Measurements from ENCODE around the gene MEF2C. TPM values are rescaled to one million over a fixed set of nuclear protein-coding genes. Genes with fewer than 3 reads are reported as not detected.

MEF2C gene
- polyA plus RNA-seq, 4 donors, result 0.89 to 11.5 (median 5.9) TPM

GRCh38 chr5:88671505-88672499, 211.2 kb downstream of the MEF2C start:
- Histone ChIP-seq H3K27ac (ENCODE audit: low read depth in 1 of 3, low read length in 2 of 3) (no peak overlapping the region), H3K36me3 (ENCODE audit: control insufficient read depth in 3 of 3, insufficient read depth in 2 of 3, low read depth in 1 of 3, low read length in 3 of 3) (no peaks in the 10 kb centered on the region), H3K4me1 (ENCODE audit: control insufficient read depth in 3 of 3, insufficient read depth in 2 of 3, low read depth in 1 of 3, low read length in 2 of 3) (peaks cover 2 to 18% (median 7%) of the 10 kb centered on the region in 3 donors), H3K9me3 (ENCODE audit: control insufficient read depth in 2 of 2, insufficient read depth in 1 of 2, low read depth in 1 of 2, low read length in 1 of 2) (peaks cover 0 to 5% of the 10 kb centered on the region in 2 donors), H3K4me3 (ENCODE audit: low read depth in 1 of 3, low read length in 3 of 3) (peak overlapping the region in 1 of 3 donors; percentile 2), H3K27me3 (ENCODE audit: control insufficient read depth in 3 of 3, insufficient read depth in 3 of 3, low read length in 3 of 3) (peaks cover 23 to 87% (median 48%) of the 10 kb centered on the region in 3 donors)
- no peak for FAIRE-seq
- 5 to 8% (median 6%) methylated on average over 25 of the region's 25 CpGs for WGBS, 3 donors
- peak in 1 of 2 donors; percentile 28 for DNase-seq

GRCh38 chr5:88671106-88671504, 211.9 kb downstream of the MEF2C start:
- H3K36me3 ChIP-seq (ENCODE audit: control insufficient read depth in 3 of 3, insufficient read depth in 2 of 3, low read depth in 1 of 3, low read length in 3 of 3), result no peaks in the 10 kb centered on the region
- H3K27me3 ChIP-seq (ENCODE audit: control insufficient read depth in 3 of 3, insufficient read depth in 3 of 3, low read length in 3 of 3), result peaks cover 23 to 86% (median 49%) of the 10 kb centered on the region in 3 donors
- DNase-seq (no peak), FAIRE-seq (no peak)
- H3K9me3 ChIP-seq (ENCODE audit: control insufficient read depth in 2 of 2, insufficient read depth in 1 of 2, low read depth in 1 of 2, low read length in 1 of 2), result peaks cover 0 to 5% of the 10 kb centered on the region in 2 donors
- no peak overlapping the region for H3K4me3 ChIP-seq (ENCODE audit: low read depth in 1 of 3, low read length in 3 of 3)
- 2 to 8% (median 8%) methylated on average over 1 of the region's 1 CpG for WGBS, 3 donors
- no peak overlapping the region for H3K27ac ChIP-seq (ENCODE audit: low read depth in 1 of 3, low read length in 2 of 3)
- H3K4me1 ChIP-seq (ENCODE audit: control insufficient read depth in 3 of 3, insufficient read depth in 2 of 3, low read depth in 1 of 3, low read length in 2 of 3), result peaks cover 2 to 17% (median 7%) of the 10 kb centered on the region in 3 donors

- peaks cover 1 to 5% of the 10 kb centered on the region in 2 donors for H3K9me3 ChIP-seq (ENCODE audit: control insufficient read depth in 2 of 2, insufficient read depth in 1 of 2, low read depth in 1 of 2, low read length in 1 of 2)
- peaks cover 23 to 86% (median 50%) of the 10 kb centered on the region in 3 donors for H3K27me3 ChIP-seq (ENCODE audit: control insufficient read depth in 3 of 3, insufficient read depth in 3 of 3, low read length in 3 of 3)
- FAIRE-seq (no peak), DNase-seq (no peak)
- WGBS, 3 donors, result 48 to 50% (median 50%) methylated on average over 1 of the region's 1 CpG
- H3K36me3 ChIP-seq (ENCODE audit: control insufficient read depth in 3 of 3, insufficient read depth in 2 of 3, low read depth in 1 of 3, low read length in 3 of 3), result no peaks in the 10 kb centered on the region
- no peak overlapping the region for H3K4me3 ChIP-seq (ENCODE audit: low read depth in 1 of 3, low read length in 3 of 3)
- no peak overlapping the region for H3K27ac ChIP-seq (ENCODE audit: low read depth in 1 of 3, low read length in 2 of 3)
- H3K4me1 ChIP-seq (ENCODE audit: control insufficient read depth in 3 of 3, insufficient read depth in 2 of 3, low read depth in 1 of 3, low read length in 2 of 3), result peaks cover 2 to 12% (median 5%) of the 10 kb centered on the region in 3 donors
Observed at GRCh38 chr5:88670461-88670860, 212.5 kb downstream of the MEF2C start.

GRCh38 chr5:88669371-88670050, 213.5 kb downstream of the MEF2C start:
- Histone ChIP-seq H3K27me3 (ENCODE audit: control insufficient read depth in 3 of 3, insufficient read depth in 3 of 3, low read length in 3 of 3) (peaks cover 18 to 84% (median 45%) of the 10 kb centered on the region in 3 donors), H3K9me3 (ENCODE audit: control insufficient read depth in 2 of 2, insufficient read depth in 1 of 2, low read depth in 1 of 2, low read length in 1 of 2) (peaks cover 1 to 5% of the 10 kb centered on the region in 2 donors), H3K4me3 (ENCODE audit: low read depth in 1 of 3, low read length in 3 of 3) (no peak overlapping the region), H3K27ac (ENCODE audit: low read depth in 1 of 3, low read length in 2 of 3) (no peak overlapping the region), H3K4me1 (ENCODE audit: control insufficient read depth in 3 of 3, insufficient read depth in 2 of 3, low read depth in 1 of 3, low read length in 2 of 3) (peaks cover 0 to 4% (median 0%) of the 10 kb centered on the region in 3 donors), H3K36me3 (ENCODE audit: control insufficient read depth in 3 of 3, insufficient read depth in 2 of 3, low read depth in 1 of 3, low read length in 3 of 3) (no peaks in the 10 kb centered on the region)
- no peak for FAIRE-seq
- WGBS, 3 donors, result 55 to 63% (median 58%) methylated on average over 3 of the region's 3 CpGs
- DNase-seq, result no peak

GRCh38 chr5:88667496-88668201, 215.3 kb downstream of the MEF2C start:
- H3K36me3 ChIP-seq (ENCODE audit: control insufficient read depth in 3 of 3, insufficient read depth in 2 of 3, low read depth in 1 of 3, low read length in 3 of 3), result no peaks in the 10 kb centered on the region
- WGBS, 3 donors, result 7 to 12% (median 8%) methylated on average over 23 of the region's 23 CpGs
- peaks cover 8 to 77% (median 37%) of the 10 kb centered on the region in 3 donors for H3K27me3 ChIP-seq (ENCODE audit: control insufficient read depth in 3 of 3, insufficient read depth in 3 of 3, low read length in 3 of 3)
- no peak overlapping the region for H3K4me3 ChIP-seq (ENCODE audit: low read depth in 1 of 3, low read length in 3 of 3)
- DNase-seq (peak in 1 of 2 donors; percentile 21), FAIRE-seq (no peak)
- no peaks in the 10 kb centered on the region for H3K4me1 ChIP-seq (ENCODE audit: control insufficient read depth in 3 of 3, insufficient read depth in 2 of 3, low read depth in 1 of 3, low read length in 2 of 3)
- peaks cover 1 to 5% of the 10 kb centered on the region in 2 donors for H3K9me3 ChIP-seq (ENCODE audit: control insufficient read depth in 2 of 2, insufficient read depth in 1 of 2, low read depth in 1 of 2, low read length in 1 of 2)
- H3K27ac ChIP-seq (ENCODE audit: low read depth in 1 of 3, low read length in 2 of 3), result no peak overlapping the region
